Ureter (tissue), 1 donor: ENCODE results near the gene HMGN4. TPM values are rescaled to one million over a fixed set of nuclear protein-coding genes. Genes with fewer than 3 reads are reported as not detected.
"Not testable (repeated sequence)": the region's sequence is repeated elsewhere in the genome, so short reads cannot be mapped to it uniquely, and the experiment has no call there.

Experiments used
- DNase-seq: peaks from one replicate; pipeline ENCODE4 v3.0.0-alpha.2; 2020; ENCODE audit warnings: low spot score
- total RNA-seq: library from RNA; stranded (reverse); gene quantifications from one replicate; pipeline ENCODE4 v1.2.4, GENCODE V29; 2023
- donor health status: DM: yes; HTN: yes; CAD: no.

The HMGN4 gene
- total RNA-seq = 75.3 TPM

GRCh38 chr6:26537846-26538571 lies at the start of gene HMGN4:
TSS of gene HMGN4 (plus strand) at chr6:26538366. CDS start at chr6:26545207, 6,841 bp downstream.
- peak; percentile 89 for DNase-seq

GRCh38 chr6:26489996-26490964 lies 47.9 kb upstream of the HMGN4 start:
- DNase-seq = no peak

DNA sequence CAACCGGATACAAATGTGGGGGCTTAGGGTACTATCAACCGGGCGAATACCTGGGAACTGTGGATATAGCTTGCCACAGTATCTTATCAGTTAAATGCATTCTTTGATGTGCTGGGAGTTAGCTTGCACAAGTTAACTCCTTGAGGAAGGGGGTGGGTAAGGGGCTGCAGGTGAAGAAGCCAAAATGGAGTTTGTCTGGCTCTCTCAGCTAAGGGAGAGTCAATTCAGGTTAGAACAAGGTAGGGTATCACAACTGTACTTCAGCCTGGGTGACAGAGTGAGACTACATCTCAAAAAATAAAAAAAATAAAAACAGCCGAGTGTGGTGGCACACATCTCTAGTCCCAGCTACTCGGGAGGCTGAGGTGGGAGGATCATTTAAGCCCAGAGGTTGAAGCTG lies 46.6 kb upstream of the HMGN4 start:
- no peak for DNase-seq

DNA sequence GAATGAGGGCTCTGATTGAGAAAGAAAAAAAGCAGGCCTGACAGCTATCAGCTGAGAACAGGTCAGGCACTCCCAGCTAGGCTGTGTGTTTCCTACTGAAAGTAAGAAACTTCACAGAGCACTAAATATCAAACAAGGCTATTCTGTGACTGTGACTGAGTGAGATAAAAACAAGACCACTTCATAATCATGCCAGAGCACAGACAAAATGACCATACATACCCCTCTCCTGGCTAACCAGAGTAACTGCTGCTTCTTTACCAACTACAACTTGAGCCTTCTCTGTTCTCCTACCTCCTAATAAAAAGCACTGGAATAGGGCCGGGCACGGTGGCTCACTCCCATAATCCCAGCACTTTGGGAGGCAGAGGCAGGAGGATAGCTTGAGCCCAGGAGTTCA lies 44.9 kb upstream of the HMGN4 start:
- DNase-seq = no peak

- DNase-seq = no peak
Measured at GRCh38 chr6:26494117-26494516, 44.0 kb upstream of the HMGN4 start.

- DNase-seq = no peak
Measured at GRCh38 chr6:26495281-26495680, 42.9 kb upstream of the HMGN4 start.

GRCh38 chr6:26497610-26498009 lies 40.6 kb upstream of the HMGN4 start:
- DNase-seq = no peak

GRCh38 chr6:26500102-26500501 lies 38.1 kb upstream of the HMGN4 start, which contains the start of gene BTN1A1:
TSS of gene BTN1A1 (plus strand) at chr6:26500303. CDS start at chr6:26501287, 984 bp downstream.
- DNase-seq = no peak

DNA sequence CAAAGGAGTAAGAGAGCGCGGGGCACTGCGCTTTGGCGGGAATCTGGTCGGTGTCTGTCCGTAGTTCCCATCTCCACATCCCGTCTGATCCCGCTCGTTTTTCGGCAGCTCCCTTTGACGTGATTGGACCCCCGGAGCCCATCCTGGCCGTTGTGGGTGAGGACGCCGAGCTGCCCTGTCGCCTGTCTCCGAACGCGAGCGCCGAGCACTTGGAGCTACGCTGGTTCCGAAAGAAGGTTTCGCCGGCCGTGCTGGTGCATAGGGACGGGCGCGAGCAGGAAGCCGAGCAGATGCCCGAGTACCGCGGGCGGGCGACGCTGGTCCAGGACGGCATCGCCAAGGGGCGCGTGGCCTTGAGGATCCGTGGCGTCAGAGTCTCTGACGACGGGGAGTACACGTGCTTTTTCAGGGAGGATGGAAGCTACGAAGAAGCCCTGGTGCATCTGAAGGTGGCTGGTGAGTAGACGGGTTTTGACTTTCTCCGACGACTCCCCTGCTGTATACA lies 36.6 kb upstream of the HMGN4 start:
- DNase-seq = peak; percentile 46

- no peak for DNase-seq
Measured at GRCh38 chr6:26502165-26502564, 36.0 kb upstream of the HMGN4 start.

- DNase-seq = no peak
Measured at GRCh38 chr6:26502626-26503025, 35.5 kb upstream of the HMGN4 start.

DNA sequence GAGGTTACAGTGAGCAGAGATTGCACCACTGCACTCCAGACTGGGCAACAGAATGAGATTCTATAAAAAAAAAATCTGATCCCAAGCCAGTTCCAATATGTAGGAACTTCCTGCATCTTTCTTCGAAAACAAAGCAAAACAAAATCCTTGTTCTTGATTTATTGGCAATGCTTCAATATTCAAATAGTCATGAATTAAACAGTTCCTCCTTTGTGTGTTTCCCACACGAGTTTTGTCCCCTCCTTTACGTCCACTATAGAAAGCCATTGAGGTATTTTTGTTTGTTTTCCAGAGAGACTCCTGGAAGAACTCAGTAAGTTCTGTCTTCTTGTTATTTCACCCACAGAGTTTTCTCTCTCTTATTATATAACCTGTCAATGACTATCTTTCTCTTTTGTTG lies 30.5 kb upstream of the HMGN4 start:
- no peak for DNase-seq

DNA sequence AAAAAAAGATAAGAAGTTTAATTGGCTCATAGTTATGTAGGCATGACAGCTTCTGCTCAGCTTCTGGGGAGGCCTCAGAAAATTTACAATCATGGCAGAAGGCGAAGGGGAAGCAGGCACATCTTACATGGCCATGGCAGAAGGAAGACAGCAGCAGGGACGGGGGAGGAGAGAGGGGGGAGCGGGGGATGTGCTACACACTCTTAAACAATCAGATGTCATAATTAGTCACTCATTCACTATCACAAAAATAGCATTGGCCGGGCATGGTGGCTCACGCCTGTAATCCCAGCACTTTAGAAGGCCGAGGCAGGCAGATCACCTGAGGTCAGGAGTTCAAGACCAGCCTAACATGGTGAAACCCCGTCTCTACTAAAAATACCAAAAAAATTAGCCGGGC lies 27.1 kb upstream of the HMGN4 start:
- DNase-seq = not testable (repeated sequence)

DNA sequence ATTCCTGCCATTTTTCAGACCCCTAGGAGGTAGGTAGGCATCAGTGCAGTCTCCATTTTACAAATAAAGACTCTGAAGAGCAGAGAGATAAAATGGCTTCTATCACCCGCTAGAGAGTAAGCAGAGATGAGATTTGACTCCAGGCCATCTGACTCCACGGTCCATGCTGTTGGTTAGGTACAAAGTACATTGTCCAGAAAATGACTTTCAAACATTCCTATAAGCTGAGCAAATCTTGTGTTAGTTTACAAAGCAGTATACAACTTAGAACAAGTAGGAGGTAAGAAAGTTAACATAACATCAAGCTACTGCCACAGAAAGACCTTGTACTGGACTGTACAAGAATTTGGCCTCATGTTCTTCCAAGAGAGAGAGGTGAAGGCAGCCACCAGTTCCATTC lies 23.2 kb upstream of the HMGN4 start:
- no peak for DNase-seq

GRCh38 chr6:26516481-26517427 lies 21.4 kb upstream of the HMGN4 start:
- DNase-seq = no peak

DNA sequence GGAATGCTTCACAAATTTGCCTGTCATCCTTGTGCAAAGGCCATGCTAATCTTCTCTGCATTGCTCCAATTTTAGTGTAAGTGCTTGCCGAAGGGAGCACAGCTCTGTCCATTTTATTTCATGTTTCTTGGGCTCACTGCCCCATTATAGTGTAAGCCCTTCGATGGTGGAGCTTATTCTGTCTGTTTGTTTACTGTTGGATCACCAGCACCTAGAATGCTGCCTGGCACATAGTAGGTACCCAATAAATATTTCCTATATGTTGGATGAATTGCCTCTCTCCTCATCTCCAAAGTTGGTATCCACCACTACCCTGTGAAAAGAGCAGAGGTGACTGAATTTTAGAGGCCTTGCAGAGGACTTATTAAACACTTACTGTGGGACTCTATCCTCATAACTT lies 18.8 kb upstream of the HMGN4 start:
- DNase-seq = no peak

GRCh38 chr6:26520237-26520849 lies 17.8 kb upstream of the HMGN4 start:
- DNase-seq = peak; percentile 67

GRCh38 chr6:26520850-26521599 lies 17.1 kb upstream of the HMGN4 start:
- DNase-seq = peak; percentile 88

DNA sequence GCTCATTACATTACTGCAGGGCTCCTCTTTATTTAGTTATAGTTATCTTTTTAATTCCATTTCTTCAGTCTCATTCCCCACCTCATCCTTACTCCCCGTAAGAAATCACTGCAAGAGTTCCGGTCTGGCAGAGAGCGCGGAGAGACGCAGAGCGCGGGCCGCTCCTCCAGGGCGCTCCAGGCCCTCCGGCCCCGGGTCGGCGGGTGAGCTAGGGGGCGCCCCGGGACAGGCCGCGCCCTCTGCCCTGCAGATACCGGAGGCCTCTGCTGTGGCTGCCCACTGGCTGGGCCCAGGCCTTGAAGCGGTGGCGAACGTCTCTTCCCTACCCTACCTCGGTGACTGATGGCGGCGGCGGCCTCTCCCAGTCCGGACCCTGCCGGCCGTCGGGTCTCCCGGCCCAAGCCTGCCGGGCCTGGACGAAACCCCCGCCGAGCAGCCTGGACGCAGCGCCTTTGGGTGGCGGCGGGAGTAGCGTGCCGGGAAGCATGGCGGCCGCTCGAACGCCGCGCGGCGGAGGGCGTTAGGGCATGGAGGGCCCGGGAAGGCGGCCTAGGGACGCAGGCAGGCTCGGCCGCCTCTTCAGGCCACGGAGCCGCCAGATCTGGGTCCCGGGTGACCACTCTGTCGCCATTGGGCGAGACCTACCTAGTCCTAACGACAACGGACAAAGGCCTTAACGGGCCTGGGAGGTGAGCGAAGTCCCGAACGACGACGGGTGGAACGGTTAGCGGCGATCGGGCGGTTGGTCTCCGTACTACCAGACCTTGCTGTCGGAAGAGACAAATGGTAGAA lies 16.4 kb upstream of the HMGN4 start:
- peak; percentile 77 for DNase-seq
